Measurements from ENCODE around the gene CKAP2L. TPM values are rescaled to one million over a fixed set of nuclear protein-coding genes. Genes with fewer than 3 reads are reported as not detected.
A peak's percentile ranks its signal among the peaks of the same experiment; 100 is the strongest.

The CKAP2L gene
- total and polyA plus RNA-seq, 2 donors (not counting 3 experiments of a cell fraction or from before 2014, with no cell fraction given): 3.4 to 30.7 TPM

- Histone ChIP-seq H3K27ac (ENCODE audit: insufficient read depth, low read depth, low read length) (peak overlapping the region; percentile 28), H4K20me1 (replicated peaks; ENCODE audit: control insufficient read depth, extremely low read depth, insufficient read depth, low read length) (no peaks in the 10 kb centered on the region), H3K9me3 (replicated peaks; ENCODE audit: control insufficient read depth, insufficient read depth, low read length) (no peaks in the 10 kb centered on the region), H3K4me2 (ENCODE audit: insufficient read depth, low read length) (no peak overlapping the region), H3K27me3 (ENCODE audit: control insufficient read depth in 2 of 2, insufficient read depth in 2 of 2, low read length in 2 of 2) (no peaks in the 10 kb centered on the region), H3K9me1 (replicated peaks; ENCODE audit: control insufficient read depth, extremely low read depth, insufficient read depth, low read length) (no peaks in the 10 kb centered on the region), H3K79me2 (ENCODE audit: control insufficient read depth, insufficient read depth, low read length) (peaks cover 43% of the 10 kb centered on the region), H3K9ac (replicated peaks; ENCODE audit: extremely low read depth, insufficient read depth, low read length) (no peak overlapping the region), H2AFZ (ENCODE audit: low read depth, low read length) (no peak overlapping the region), H3K36me3 (ENCODE audit: control insufficient read depth in 2 of 2, extremely low read depth in 1 of 2, insufficient read depth in 2 of 2, low read length in 2 of 2) (peaks cover 0 to 8% of the 10 kb centered on the region in 2 experiments), H3K4me3 (replicated peaks in 1 of 3; ENCODE audit: insufficient read depth in 1 of 3, low read depth in 1 of 3, low read length in 3 of 3) (no peak overlapping the region), H3K4me1 (ENCODE audit: control insufficient read depth, extremely low read depth, insufficient read depth, low read length) (no peaks in the 10 kb centered on the region)
- DNase-seq (ENCODE audit: low read depth, low spot score) (peak; percentile 67), FAIRE-seq (peak; percentile 92)
- TF ChIP-seq CTCF (IDR thresholded peaks at IDR 0.05; ENCODE audit: extremely low read depth in 1 of 2, insufficient read depth in 1 of 2, low read depth in 1 of 2, low read length in 2 of 2): peak; percentile 91 to 96
- TF ChIP-seq FOS (IDR thresholded peaks at IDR 0.05; ENCODE audit: borderline replicate concordance, insufficient read depth, low read length): no peak
- dilution Hi-C loops (cut with MboI; ENCODE audit: extremely low pct_ligation_motif_present, low sequenced_read_pairs): loop anchor here (25.0 kb wide), 1 partner anchor 187 kb away; no protein-coding TSS in a partner anchor
- no TSS peak for BruUV-seq (replicated peaks)
- ChIA-PET CTCF (interaction anchor here (0.6 to 9.5 kb wide), 35 partner anchors 10 to 210 kb away, joined by 3 to 410 read pairs (median 5); partner anchors contain the start of genes IL1A and IL1B), POLR2A (interaction anchor here (2.6 kb wide), 1 partner anchor 192 kb away, joined by 9 read pairs; no protein-coding TSS in a partner anchor)
- intact Hi-C loops (cut with micrococcal nuclease): loop anchor here (1.0 to 2.0 kb wide), 4 partner anchors 15 to 191 kb away; partner anchors contain the start of gene CKAP2L
These were observed 14.5 kb downstream of the CKAP2L start for GRCh38 chr2:112749755-112750559.

GRCh38 chr2:112740527-112740926, 23.9 kb downstream of the CKAP2L start:
- ChIA-PET POLR2A (no interaction called here), CTCF (interaction anchor here (0.8 to 7.4 kb wide), 7 partner anchors 9 to 218 kb away, joined by 3 to 48 read pairs (median 3); no protein-coding TSS in a partner anchor)
- no peak overlapping the region for H2AFZ ChIP-seq (ENCODE audit: low read depth, low read length)
- H3K9ac ChIP-seq (replicated peaks; ENCODE audit: extremely low read depth, insufficient read depth, low read length): no peak overlapping the region
- TF ChIP-seq POLR2AphosphoS5 (IDR thresholded peaks at IDR 0.05; ENCODE audit: insufficient read depth, low read depth, low read length) (no peak), POLR2A (IDR thresholded peaks at IDR 0.05; ENCODE audit: low read depth, low read length) (no peak), MYC (IDR thresholded peaks at IDR 0.05; ENCODE audit: low read depth, low read length) (no peak), GATA2 (IDR thresholded peaks at IDR 0.05; ENCODE audit: insufficient read depth, insufficient read length, low read depth, low read length) (no peak), FOS (IDR thresholded peaks at IDR 0.05; ENCODE audit: borderline replicate concordance, insufficient read depth, low read length) (no peak), JUN (IDR thresholded peaks at IDR 0.05; ENCODE audit: borderline replicate concordance, insufficient read depth, insufficient read length, low read depth) (no peak), CTCF (IDR thresholded peaks at IDR 0.05; ENCODE audit: extremely low read depth in 1 of 2, insufficient read depth in 1 of 2, low read depth in 1 of 2, low read length in 2 of 2) (no peak), EZH2 (IDR thresholded peaks at IDR 0.05; ENCODE audit: borderline replicate concordance, low read depth, low read length, severe bottlenecking) (no peak)
- TF ChIP-seq, protein P1, sequence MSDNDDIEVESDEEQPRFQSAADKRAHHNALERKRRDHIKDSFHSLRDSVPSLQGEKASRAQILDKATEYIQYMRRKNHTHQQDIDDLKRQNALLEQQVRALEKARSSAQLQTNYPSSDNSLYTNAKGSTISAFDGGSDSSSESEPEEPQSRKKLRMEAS (IDR thresholded peaks at IDR 0.05; ENCODE audit: insufficient read depth, insufficient read length): no peak
- DNase-seq (ENCODE audit: low read depth, low spot score) (no peak), FAIRE-seq (no peak)
- H3K4me1 ChIP-seq (ENCODE audit: control insufficient read depth, extremely low read depth, insufficient read depth, low read length): no peaks in the 10 kb centered on the region
- no peak overlapping the region for H3K4me3 ChIP-seq (replicated peaks in 1 of 3; ENCODE audit: insufficient read depth in 1 of 3, low read depth in 1 of 3, low read length in 3 of 3)
- no peak overlapping the region for H3K4me2 ChIP-seq (ENCODE audit: insufficient read depth, low read length)
- no TSS peak for BruUV-seq (replicated peaks)
- no peak overlapping the region for H3K27ac ChIP-seq (ENCODE audit: insufficient read depth, low read depth, low read length)
- dilution Hi-C loops (cut with MboI; ENCODE audit: extremely low pct_ligation_motif_present, low sequenced_read_pairs): no loop called here
- H3K9me1 ChIP-seq (replicated peaks; ENCODE audit: control insufficient read depth, extremely low read depth, insufficient read depth, low read length): no peaks in the 10 kb centered on the region
- no peaks in the 10 kb centered on the region for H3K27me3 ChIP-seq (ENCODE audit: control insufficient read depth in 2 of 2, insufficient read depth in 2 of 2, low read length in 2 of 2)
- intact Hi-C loops (cut with micrococcal nuclease): no loop called here
- H3K9me3 ChIP-seq (replicated peaks; ENCODE audit: control insufficient read depth, insufficient read depth, low read length): no peaks in the 10 kb centered on the region
- peaks cover 0 to 29% of the 10 kb centered on the region in 2 experiments for H3K36me3 ChIP-seq (ENCODE audit: control insufficient read depth in 2 of 2, extremely low read depth in 1 of 2, insufficient read depth in 2 of 2, low read length in 2 of 2)
- H4K20me1 ChIP-seq (replicated peaks; ENCODE audit: control insufficient read depth, extremely low read depth, insufficient read depth, low read length): no peaks in the 10 kb centered on the region
- no peaks in the 10 kb centered on the region for H3K79me2 ChIP-seq (ENCODE audit: control insufficient read depth, insufficient read depth, low read length)

All from endothelial cell of umbilical vein (primary cell).